Peyer's patch (tissue), 4 donors: ENCODE measurements around the gene MAP3K7. TPM values are rescaled to one million over a fixed set of nuclear protein-coding genes. Genes with fewer than 3 reads are reported as not detected.

Experiments used
- DNase-seq, 3 donors: peaks; one replicate each; pipeline ENCODE4 v3.0.0-alpha.2; 2017 to 2019
- H3K27ac ChIP-seq, 4 donors: fragments of 200-600 bp; sonication (generic); one replicate each; pipeline ENCODE4 v1.5.1; 2016 to 2019
- H3K27me3 ChIP-seq, 2 donors: fragments of 200-600 bp; sonication (generic); one replicate each; pipeline ENCODE4 v1.5.1; 2019
- H3K36me3 ChIP-seq, 3 donors: fragments of 200-600 bp; sonication (generic); one replicate each; pipeline ENCODE4 v1.5.1; 2016 to 2019
- H3K4me1 ChIP-seq, 4 donors: fragments of 200-600 bp; sonication (generic); one replicate each; pipeline ENCODE4 v1.5.1; 2016 to 2019
- H3K4me3 ChIP-seq, 4 donors: fragments of 200-600 bp; sonication (generic); 1 replicate in 3 of 4; 2 replicates in 1 of 4; pipeline ENCODE4 v1.5.1; 2016 to 2019; ENCODE audit warnings: mild to moderate bottlenecking in 1 of 4
- H3K9me3 ChIP-seq, 4 donors: fragments of 200-600 bp; sonication (generic); one replicate each; pipeline ENCODE4 v1.5.1; 2016 to 2019; ENCODE audit warnings: mild to moderate bottlenecking in 1 of 4
- POLR2A ChIP-seq, 2 donors: fragments of 450-650 bp; IDR thresholded peaks; one replicate each; pipeline ENCODE4 v1.5.1; 2017; ENCODE audit warnings: antibody characterized with exemption in 2 of 2, mild to moderate bottlenecking in 2 of 2, moderate library complexity in 2 of 2
- total RNA-seq, 4 donors: library from RNA; depleted of rRNA; stranded (reverse); fragments of >200 nt; gene quantifications; one replicate each; pipeline ENCODE4 v1.1.0, GENCODE V29; 2016
- TF ChIP-seq, protein P1 (sequence below), 6 experiments: fragments of 450-650 bp in 4 of 6; fragments of 200-600 bp in 2 of 6; sonication (generic) in 1 of 6; IDR thresholded peaks; one replicate each; pipeline ENCODE4 v1.5.1; 2017 to 2019; ENCODE audit warnings: antibody characterized with exemption in 6 of 6, mild to moderate bottlenecking in 3 of 6, moderate library complexity in 1 of 6

Gene MAP3K7
- total RNA-seq, 4 donors from 2014 or later, result 20.8 to 30.5 (median 25.1) TPM

GRCh38 chr6:90502866-90503407 lies 83.9 kb downstream of the MAP3K7 start:
- no peak for DNase-seq

DNA sequence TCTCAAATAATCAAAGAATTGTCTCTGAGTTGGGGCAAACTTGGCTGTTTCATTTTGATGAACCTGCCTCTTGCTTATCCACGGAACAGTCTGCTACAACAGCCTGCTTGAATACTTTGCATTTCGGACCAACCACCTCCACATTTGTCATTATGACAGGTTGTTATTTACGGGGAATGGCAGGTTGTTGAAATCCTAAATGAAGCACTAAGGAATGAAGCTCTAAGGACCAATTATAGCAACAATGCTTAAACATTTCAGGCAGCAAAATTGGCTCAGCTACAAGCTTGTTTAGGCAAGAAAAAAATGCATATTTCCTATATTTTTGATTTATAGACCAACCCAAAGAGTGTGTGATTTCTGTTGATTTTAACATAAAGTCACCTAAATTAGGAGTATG lies 84.5 kb downstream of the MAP3K7 start:
- Histone ChIP-seq H3K27me3 (no peaks in the 10 kb centered on the region), H3K4me3 (no peak overlapping the region), H3K36me3 (no peaks in the 10 kb centered on the region), H3K27ac (no peak overlapping the region), H3K4me1 (no peaks in the 10 kb centered on the region), H3K9me3 (no peaks in the 10 kb centered on the region)
- no peak for DNase-seq
- TF ChIP-seq, protein P1, sequence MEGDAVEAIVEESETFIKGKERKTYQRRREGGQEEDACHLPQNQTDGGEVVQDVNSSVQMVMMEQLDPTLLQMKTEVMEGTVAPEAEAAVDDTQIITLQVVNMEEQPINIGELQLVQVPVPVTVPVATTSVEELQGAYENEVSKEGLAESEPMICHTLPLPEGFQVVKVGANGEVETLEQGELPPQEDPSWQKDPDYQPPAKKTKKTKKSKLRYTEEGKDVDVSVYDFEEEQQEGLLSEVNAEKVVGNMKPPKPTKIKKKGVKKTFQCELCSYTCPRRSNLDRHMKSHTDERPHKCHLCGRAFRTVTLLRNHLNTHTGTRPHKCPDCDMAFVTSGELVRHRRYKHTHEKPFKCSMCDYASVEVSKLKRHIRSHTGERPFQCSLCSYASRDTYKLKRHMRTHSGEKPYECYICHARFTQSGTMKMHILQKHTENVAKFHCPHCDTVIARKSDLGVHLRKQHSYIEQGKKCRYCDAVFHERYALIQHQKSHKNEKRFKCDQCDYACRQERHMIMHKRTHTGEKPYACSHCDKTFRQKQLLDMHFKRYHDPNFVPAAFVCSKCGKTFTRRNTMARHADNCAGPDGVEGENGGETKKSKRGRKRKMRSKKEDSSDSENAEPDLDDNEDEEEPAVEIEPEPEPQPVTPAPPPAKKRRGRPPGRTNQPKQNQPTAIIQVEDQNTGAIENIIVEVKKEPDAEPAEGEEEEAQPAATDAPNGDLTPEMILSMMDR (IDR thresholded peaks at IDR 0.05), result no peak
- no peak for TF ChIP-seq POLR2A (IDR thresholded peaks at IDR 0.05)

More at GRCh38 chr6:90502866-90503407, 83.9 kb downstream of the MAP3K7 start:
- Histone ChIP-seq H3K9me3 (no peaks in the 10 kb centered on the region), H3K4me1 (no peaks in the 10 kb centered on the region), H3K27me3 (no peaks in the 10 kb centered on the region), H3K36me3 (no peaks in the 10 kb centered on the region), H3K27ac (no peak overlapping the region), H3K4me3 (no peak overlapping the region)
- TF ChIP-seq, protein P1 (IDR thresholded peaks at IDR 0.05), result peak in 3 of 6 experiments; percentile 6 to 10 (median 8)
- TF ChIP-seq POLR2A (IDR thresholded peaks at IDR 0.05), result no peak

DNA sequence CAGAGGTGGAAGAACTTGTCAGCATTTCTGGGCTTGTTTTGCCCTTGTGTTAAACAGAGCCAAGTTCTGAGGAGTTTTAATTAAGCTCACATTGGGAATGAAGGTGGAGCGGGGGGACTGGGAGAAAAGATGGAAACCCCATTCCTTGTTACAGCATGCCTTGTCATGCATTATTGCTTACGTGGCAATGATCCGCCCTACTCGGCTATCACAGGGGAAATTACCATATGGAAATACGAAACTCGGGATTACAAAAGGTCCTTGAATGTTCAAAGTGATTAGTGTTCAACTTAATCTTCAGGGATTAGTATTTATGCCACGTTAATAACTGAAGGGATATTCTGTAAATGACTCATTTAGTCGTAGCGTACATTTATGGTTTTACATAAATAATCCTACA lies 86.4 kb downstream of the MAP3K7 start:
- Histone ChIP-seq H3K27ac (no peak overlapping the region), H3K4me1 (no peaks in the 10 kb centered on the region), H3K27me3 (no peaks in the 10 kb centered on the region), H3K9me3 (no peaks in the 10 kb centered on the region), H3K36me3 (no peaks in the 10 kb centered on the region), H3K4me3 (no peak overlapping the region)
- TF ChIP-seq, protein P1 (IDR thresholded peaks at IDR 0.05), result no peak
- no peak for TF ChIP-seq POLR2A (IDR thresholded peaks at IDR 0.05)
- no peak for DNase-seq

GRCh38 chr6:90497411-90497810 lies 89.5 kb downstream of the MAP3K7 start:
- DNase-seq, result no peak
- TF ChIP-seq, protein P1 (IDR thresholded peaks at IDR 0.05), result no peak
- TF ChIP-seq POLR2A (IDR thresholded peaks at IDR 0.05), result no peak

GRCh38 chr6:90496258-90497016 lies 90.4 kb downstream of the MAP3K7 start:
- H3K4me3 ChIP-seq, result no peak overlapping the region
- TF ChIP-seq, protein P1 (IDR thresholded peaks at IDR 0.05), result no peak
- TF ChIP-seq POLR2A (IDR thresholded peaks at IDR 0.05), result no peak
- DNase-seq, result no peak

More at GRCh38 chr6:90497411-90497810, 89.5 kb downstream of the MAP3K7 start:
- H3K27me3 ChIP-seq, result no peaks in the 10 kb centered on the region
- no peaks in the 10 kb centered on the region for H3K36me3 ChIP-seq
- H3K4me3 ChIP-seq, result no peak overlapping the region
- H3K4me1 ChIP-seq, result no peaks in the 10 kb centered on the region
- no peak overlapping the region for H3K27ac ChIP-seq
- H3K9me3 ChIP-seq, result no peaks in the 10 kb centered on the region

More at GRCh38 chr6:90496258-90497016, 90.4 kb downstream of the MAP3K7 start:
- H3K27me3 ChIP-seq, result no peaks in the 10 kb centered on the region
- no peaks in the 10 kb centered on the region for H3K4me1 ChIP-seq
- H3K9me3 ChIP-seq, result no peaks in the 10 kb centered on the region
- H3K27ac ChIP-seq, result no peak overlapping the region
- no peaks in the 10 kb centered on the region for H3K36me3 ChIP-seq
